CD4-positive, alpha-beta T cell (primary cell): ENCODE data around the gene IBA57. TPM values are rescaled to one million over a fixed set of nuclear protein-coding genes. Genes with fewer than 3 reads are reported as not detected.

Source experiments
- ATAC-seq: fragments of 200-7000 bp; cut with Tn5 transposase; one replicate; pipeline ENCODE4 v1.10.0; 2022; ENCODE audit warnings: mild to moderate bottlenecking; ENCODE audit not compliant: poor library complexity
- CTCF ChIA-PET: fragments of 350-600 bp; sonication (Branson Sonifier 250); formaldehyde crosslinking; loops from one replicate; lab custom pipeline; 2021; ENCODE audit warnings: antibody characterized with exemption, inconsistent platforms; lab: Charles Lee
- POLR2A ChIA-PET: fragments of 350-600 bp; sonication (Branson Sonifier 250); formaldehyde crosslinking; loops from one replicate; lab custom pipeline; 2021; ENCODE audit warnings: antibody characterized with exemption, inconsistent platforms; lab: Charles Lee
- DNase-seq, 14 experiments: peaks; one replicate each; pipeline ENCODE4 v3.0.0-alpha.2; 2013 to 2020; ENCODE audit warnings: mixed read lengths in 2 of 14
- H3K27ac ChIP-seq, 2 donors: one replicate each; pipeline versions ENCODE4 v1.5.1 to v1.7.0; 2013; ENCODE audit warnings: low read length in 2 of 2, low read depth in 1 of 2, mild to moderate bottlenecking in 1 of 2
- H3K27me3 ChIP-seq, 2 experiments: 1 replicate in 1 of 2; 2 replicates in 1 of 2; pipeline versions ENCODE4 v1.6.1 to v1.7.0; 2013; ENCODE audit warnings: low read length in 2 of 2, control low read depth in 1 of 2, mild to moderate bottlenecking in 1 of 2, moderate library complexity in 1 of 2; ENCODE audit not compliant: insufficient read depth in 2 of 2, control insufficient read depth in 1 of 2
- H3K36me3 ChIP-seq: one replicate; pipeline ENCODE4 v1.6.1; 2013; ENCODE audit warnings: low read length, control low read depth; ENCODE audit not compliant: insufficient read depth
- H3K4me1 ChIP-seq: one replicate; pipeline ENCODE4 v1.6.1; 2013; ENCODE audit warnings: low read length, control low read depth; ENCODE audit not compliant: insufficient read depth
- H3K4me3 ChIP-seq: one replicate; pipeline ENCODE4 v1.5.1; 2013; ENCODE audit warnings: mild to moderate bottlenecking, low read length, moderate library complexity
- H3K9me3 ChIP-seq, 2 experiments: 1 replicate in 1 of 2; 2 replicates in 1 of 2; pipeline versions ENCODE4 v1.6.1 to v1.7.0; 2013; ENCODE audit warnings: low read length in 2 of 2, mild to moderate bottlenecking in 2 of 2, control low read depth in 1 of 2, moderate library complexity in 1 of 2; ENCODE audit not compliant: control insufficient read depth in 1 of 2, insufficient read depth in 1 of 2
- H3K27ac Mint-ChIP-seq: one replicate; pipeline ENCODE4 v1.8.0; 2020; ENCODE audit warnings: mixed read lengths
- H3K27me3 Mint-ChIP-seq: one replicate; pipeline ENCODE4 v1.8.0; 2021; ENCODE audit warnings: mixed read lengths
- H3K36me3 Mint-ChIP-seq: one replicate; pipeline ENCODE4 v1.8.0; 2021; ENCODE audit warnings: low read depth, mixed read lengths
- H3K4me1 Mint-ChIP-seq: one replicate; pipeline ENCODE4 v1.8.0; 2021; ENCODE audit warnings: low read depth, mixed read lengths
- H3K4me3 Mint-ChIP-seq: one replicate; pipeline ENCODE4 v1.8.0; 2020; ENCODE audit warnings: mild to moderate bottlenecking, mixed read lengths
- H3K9me3 Mint-ChIP-seq: one replicate; pipeline ENCODE4 v1.8.0; 2020; ENCODE audit warnings: mixed read lengths
- CTCF ChIP-seq: fragments of 200-600 bp; IDR thresholded peaks from one replicate; pipeline ENCODE4 v1.8.0; 2022; ENCODE audit warnings: antibody characterized with exemption, mild to moderate bottlenecking
- intact Hi-C, 2 experiments: fragments of 100-400 bp; cut with DNase I in 1 of 2; cut with micrococcal nuclease in 1 of 2; formaldehyde crosslinking; loops; one replicate each; pipeline versions ENCODE4 v1.15.1 to v1.9.0; 2023 to 2025; cut with DNase I, micrococcal nuclease
- total RNA-seq, 174 experiments: library from RNA in 2 of 174; stranded (reverse) in 2 of 174; gene quantifications; one replicate each; pipeline ENCODE4 v1.2.3 and lab custom pipeline; 2021 to 2026

The IBA57 gene
- total RNA-seq, 2 experiments from 2014 or later, result 19.7 to 19.9 TPM

- ChIA-PET POLR2A (no interaction called here), CTCF (interaction anchor here (0.7 to 1.6 kb wide), 2 partner anchors 35 to 48 kb away, joined by 3 to 5 read pairs; no protein-coding TSS in a partner anchor)
- H3K4me1 Mint-ChIP-seq, result no peaks in the 10 kb centered on the region
- no peak for ATAC-seq
- no peaks in the 10 kb centered on the region for H3K27me3 Mint-ChIP-seq
- Histone ChIP-seq H3K27ac (no peak overlapping the region), H3K36me3 (peaks cover 14% of the 10 kb centered on the region), H3K9me3 (peaks cover 0 to 5% of the 10 kb centered on the region in 2 experiments), H3K4me3 (no peak overlapping the region), H3K27me3 (no peaks in the 10 kb centered on the region), H3K4me1 (no peaks in the 10 kb centered on the region)
- TF ChIP-seq CTCF, result no peak
- H3K4me3 Mint-ChIP-seq, result no peak overlapping the region
- no peaks in the 10 kb centered on the region for H3K36me3 Mint-ChIP-seq
- no peaks in the 10 kb centered on the region for H3K9me3 Mint-ChIP-seq
- peak overlapping the region; percentile 45 for H3K27ac Mint-ChIP-seq
- intact Hi-C loops, result no loop called here
- no peak for DNase-seq
These were observed 13.4 kb downstream of the IBA57 start for GRCh38 chr1:228178737-228179684.

- intact Hi-C loops, result loop anchor here in 1 of 2 experiments (1.0 kb wide), 1 partner anchor 49 kb away; no protein-coding TSS in a partner anchor
- peak overlapping the region; percentile 46 for H3K27ac Mint-ChIP-seq
These were observed 14.8 kb downstream of the IBA57 start for GRCh38 chr1:228180271-228180958.

More at GRCh38 chr1:228180271-228180958, 14.8 kb downstream of the IBA57 start:
- CTCF ChIA-PET, result interaction anchor here (0.7 to 1.6 kb wide), 3 partner anchors 9 to 38 kb away, joined by 3 read pairs; no protein-coding TSS in a partner anchor
- peaks cover 2% of the 10 kb centered on the region for H3K4me1 Mint-ChIP-seq
- DNase-seq (peak in 1 of 14 experiments; percentile 52), ATAC-seq (peak; percentile 69)
- TF ChIP-seq CTCF, result no peak
- Histone ChIP-seq H3K36me3 (peaks cover 8% of the 10 kb centered on the region), H3K27me3 (no peaks in the 10 kb centered on the region), H3K4me1 (peaks cover 5% of the 10 kb centered on the region), H3K27ac (no peak overlapping the region), H3K9me3 (no peaks in the 10 kb centered on the region), H3K4me3 (no peak overlapping the region)
- H3K27me3 Mint-ChIP-seq, result no peaks in the 10 kb centered on the region
- H3K36me3 Mint-ChIP-seq, result peaks cover under 1% of the 10 kb centered on the region
- POLR2A ChIA-PET, result no interaction called here
- no peak overlapping the region for H3K4me3 Mint-ChIP-seq
- H3K9me3 Mint-ChIP-seq, result no peaks in the 10 kb centered on the region
